HG03045 (cell line): ENCODE data around the gene ALDH3B2.
"Not testable (repeated sequence)": the region's sequence is repeated elsewhere in the genome, so short reads cannot be mapped to it uniquely, and the experiment has no call there.

ENCODE experiments used
- ATAC-seq: cut with Tn5 transposase; IDR thresholded peaks from one replicate; pipeline ENCODE4 v1.9.1; 2021; ENCODE audit warnings: mild to moderate bottlenecking, moderate library complexity; ENCODE audit not compliant: unreplicated experiment

ALDH3B2 gene

GRCh38 chr11:67687986-67688385, 13.6 kb upstream of the ALDH3B2 start:
- ATAC-seq = no peak

- ATAC-seq = not testable (repeated sequence)
These were observed 11.4 kb upstream of the ALDH3B2 start for GRCh38 chr11:67685641-67686332.

- not testable (repeated sequence) for ATAC-seq
These were observed 8.0 kb upstream of the ALDH3B2 start for GRCh38 chr11:67682126-67683034.

- ATAC-seq = no peak
These were observed 6.5 kb upstream of the ALDH3B2 start for GRCh38 chr11:67680696-67681470.

GRCh38 chr11:67675058-67675747, 780 bp upstream of the ALDH3B2 start:
- no peak for ATAC-seq

GRCh38 chr11:67673902-67674301, 521 bp downstream of the ALDH3B2 start:
- no peak for ATAC-seq

GRCh38 chr11:67673358-67673757, 1.1 kb downstream of the ALDH3B2 start:
- ATAC-seq = no peak

- ATAC-seq = no peak
These were observed 3.3 kb downstream of the ALDH3B2 start for GRCh38 chr11:67671211-67671520.

GRCh38 chr11:67670316-67671210, 3.9 kb downstream of the ALDH3B2 start:
- no peak for ATAC-seq

GRCh38 chr11:67668192-67668551, 6.3 kb downstream of the ALDH3B2 start:
- ATAC-seq = no peak

- no peak for ATAC-seq
These were observed 6.8 kb downstream of the ALDH3B2 start for GRCh38 chr11:67667490-67668191.

GRCh38 chr11:67666676-67667489, 7.5 kb downstream of the ALDH3B2 start:
- no peak for ATAC-seq

GRCh38 chr11:67666303-67666645, 8.1 kb downstream of the ALDH3B2 start:
- ATAC-seq = no peak

GRCh38 chr11:67665541-67666302, 8.7 kb downstream of the ALDH3B2 start:
- no peak for ATAC-seq

GRCh38 chr11:67664696-67665540, 9.5 kb downstream of the ALDH3B2 start:
- ATAC-seq = no peak

GRCh38 chr11:67664213-67664585, 10.2 kb downstream of the ALDH3B2 start:
- ATAC-seq = no peak
